ENCODE measurements around the gene NBEA. TPM values are rescaled to one million over a fixed set of nuclear protein-coding genes. Genes with fewer than 3 reads are reported as not detected.
"Not testable (repeated sequence)": the region's sequence is repeated elsewhere in the genome, so short reads cannot be mapped to it uniquely, and the experiment has no call there.

The NBEA gene
- total RNA-seq, 1 donor from 2014 or later: 37.1 TPM

DNA sequence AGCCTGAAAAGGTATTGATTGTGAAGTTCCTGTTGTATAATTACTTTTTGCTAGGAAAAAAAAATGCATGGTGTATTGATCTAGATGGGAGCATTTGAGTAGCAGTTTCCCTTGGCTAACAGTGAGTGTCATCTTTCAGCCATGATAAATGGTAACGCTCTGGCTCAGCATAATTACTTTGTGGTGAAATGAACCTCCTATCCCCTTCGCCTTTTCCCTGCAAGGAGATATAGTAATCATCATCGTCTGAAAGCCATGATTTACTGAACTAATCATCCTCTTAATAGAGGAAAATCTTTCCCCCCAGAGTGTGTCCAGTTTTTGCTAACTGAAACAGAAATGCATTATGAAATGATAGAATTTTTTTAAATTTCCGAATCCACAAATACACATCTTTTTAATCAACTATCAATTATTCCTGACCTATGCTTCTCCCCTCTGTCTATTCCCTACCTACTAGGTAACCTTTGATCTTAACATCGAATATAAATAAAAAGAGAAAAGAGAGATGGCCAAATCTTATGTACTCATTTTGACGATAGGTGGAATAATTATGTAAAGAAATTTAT, 445.7 kb downstream of the NBEA start:
- no peak for DNase-seq (ENCODE audit: low spot score)

DNA sequence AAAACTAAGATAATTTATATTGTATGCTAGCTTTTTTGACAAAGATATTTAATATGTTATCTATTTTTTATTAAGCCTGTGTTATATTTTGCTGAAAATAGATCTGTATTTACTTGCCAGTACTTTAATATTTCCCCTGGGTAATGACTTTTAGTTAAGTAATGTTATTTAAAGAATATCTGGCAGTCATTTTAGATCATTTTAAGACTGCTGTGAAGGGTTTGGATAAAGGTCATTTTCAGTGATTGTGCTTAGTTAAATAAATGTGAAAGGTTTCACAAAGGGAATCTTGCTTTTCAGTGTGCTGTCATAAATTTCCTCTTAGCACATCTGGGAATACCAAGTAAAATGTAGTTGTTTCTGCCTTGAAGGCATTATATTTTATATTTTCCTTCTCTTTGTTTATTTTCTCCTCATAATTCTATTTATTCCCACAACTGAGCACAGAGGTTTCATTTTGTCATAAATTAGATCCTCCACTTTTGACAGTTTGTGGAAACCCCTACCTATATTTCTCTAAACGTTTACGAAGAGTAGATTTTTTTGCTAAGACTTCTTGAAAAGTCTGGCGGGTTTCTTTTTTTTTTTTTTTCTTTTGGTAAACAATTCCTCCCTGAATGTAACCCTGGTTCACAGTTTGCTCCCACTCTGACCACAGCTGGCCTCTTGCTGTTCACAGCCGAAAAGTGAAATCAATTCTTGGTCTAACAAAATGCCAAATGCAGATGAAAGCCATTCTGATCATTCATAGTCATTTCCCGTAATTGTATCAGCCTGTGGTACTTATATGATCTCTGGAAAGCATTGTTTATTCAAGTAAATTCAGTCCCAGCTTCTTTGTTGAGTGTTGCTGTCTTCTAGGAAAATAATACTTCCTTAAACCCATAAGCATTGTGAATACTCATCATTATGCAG, 446.6 kb downstream of the NBEA start:
- no peak for DNase-seq (ENCODE audit: low spot score)

DNA sequence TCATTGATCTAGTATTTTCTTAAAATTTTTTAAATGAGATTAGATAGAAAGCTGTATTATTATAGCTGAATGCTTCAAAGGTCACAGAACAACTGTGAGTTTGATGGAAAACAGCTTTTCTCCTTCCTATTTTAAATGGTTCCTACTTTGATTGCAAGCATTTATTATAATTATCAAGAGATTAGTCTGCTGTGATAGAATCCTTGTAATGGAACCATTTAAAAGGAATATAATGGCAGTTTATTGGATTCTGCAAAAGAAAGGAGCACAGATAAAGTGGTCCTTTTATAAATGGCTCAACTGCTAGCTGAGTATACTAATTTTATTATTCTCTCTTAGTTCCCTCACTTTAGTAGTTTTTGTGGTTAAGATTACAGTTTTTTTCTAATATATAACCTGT, 447.5 kb downstream of the NBEA start:
- no peak for DNase-seq (ENCODE audit: low spot score)

DNA sequence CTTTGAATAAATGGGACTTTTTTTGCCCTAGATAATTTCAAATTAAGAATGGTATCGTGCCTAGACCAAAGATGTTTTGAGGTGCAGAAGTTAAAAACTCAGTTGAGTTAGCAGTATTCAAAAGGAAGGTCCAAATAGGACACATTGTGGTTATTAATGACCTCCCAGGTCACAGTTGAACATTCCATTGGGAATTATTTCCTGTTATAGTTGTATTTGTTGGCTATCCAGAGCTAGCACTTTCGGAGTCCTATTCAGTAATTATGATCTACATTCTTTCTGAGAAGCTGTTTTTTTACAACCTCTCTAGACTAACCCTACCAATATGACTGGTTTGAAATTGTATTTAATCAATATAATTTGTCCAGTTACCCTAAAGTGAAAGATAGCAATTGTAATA, 450.7 kb downstream of the NBEA start:
- no peak for DNase-seq (ENCODE audit: low spot score)

DNA sequence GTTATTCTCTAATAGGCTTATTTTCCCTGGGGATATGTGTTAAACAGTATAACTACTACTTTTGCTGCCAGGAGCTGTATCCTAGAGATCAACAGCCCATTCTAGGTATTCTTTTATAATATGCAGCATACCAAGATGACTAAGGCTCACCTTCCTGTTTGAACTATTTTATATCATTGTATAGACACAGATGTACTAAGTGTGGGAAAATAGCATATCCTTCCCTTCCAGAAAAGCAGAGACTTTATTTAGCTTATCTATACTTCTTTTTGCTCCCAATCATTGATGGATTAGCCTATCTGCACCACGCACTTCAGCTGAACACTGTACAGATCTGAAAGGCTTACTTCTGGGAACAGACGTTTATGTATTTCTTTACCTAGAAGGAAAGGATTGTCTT, 451.8 kb downstream of the NBEA start:
- no peak for DNase-seq (ENCODE audit: low spot score)

DNA sequence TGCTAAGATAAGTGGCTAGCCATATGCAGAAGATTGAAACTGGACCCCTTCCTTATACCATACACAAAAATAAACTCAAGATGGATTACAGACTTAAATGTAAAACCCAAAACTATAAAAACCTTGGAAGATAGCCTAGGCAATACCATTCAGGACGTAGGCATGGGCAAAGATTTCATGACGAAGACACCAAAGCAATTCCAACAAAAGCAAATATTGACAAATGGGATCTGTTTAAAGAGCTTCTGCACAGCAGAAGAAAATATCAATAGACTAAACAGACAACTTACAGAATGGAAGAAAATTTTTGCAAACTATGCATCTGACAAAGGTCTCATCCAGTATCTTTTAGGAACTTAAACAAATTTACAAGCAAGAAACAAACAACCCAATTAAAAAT, 466.2 kb downstream of the NBEA start:
- DNase-seq (ENCODE audit: low spot score): not testable (repeated sequence)

DNA sequence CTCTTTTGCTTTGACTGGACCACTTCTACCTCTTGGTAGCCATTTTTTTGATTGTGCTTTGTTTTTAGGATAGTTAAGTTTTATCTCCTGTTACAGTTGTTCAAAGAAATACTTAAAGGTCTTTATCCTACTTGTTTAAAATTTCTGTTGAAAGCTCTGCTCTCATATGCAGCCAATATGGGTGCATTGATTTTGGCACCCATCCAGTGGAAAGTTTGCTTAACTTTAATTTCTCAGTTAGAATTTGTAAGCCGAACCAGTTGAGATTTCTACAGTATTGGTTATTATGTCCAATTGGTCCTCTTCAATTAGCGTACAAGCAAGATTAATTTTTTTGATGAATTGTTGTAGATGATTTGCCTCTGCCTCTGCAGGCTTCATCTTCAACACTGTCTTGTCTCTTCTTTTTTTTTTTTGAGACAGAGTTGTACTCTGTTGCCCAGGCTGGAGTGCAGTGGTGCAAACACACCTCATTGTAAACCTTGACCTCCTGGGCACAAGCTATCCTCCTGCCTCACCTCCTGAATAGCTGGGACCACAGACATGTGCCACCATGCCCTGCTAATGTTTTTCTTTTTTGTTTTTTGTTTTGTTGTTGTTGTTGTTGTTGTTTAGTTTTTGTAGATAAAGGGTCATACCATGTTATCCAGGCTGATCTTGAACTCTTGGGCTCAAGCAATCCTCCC, 469.1 kb downstream of the NBEA start:
- DNase-seq (ENCODE audit: low spot score): no peak

DNA sequence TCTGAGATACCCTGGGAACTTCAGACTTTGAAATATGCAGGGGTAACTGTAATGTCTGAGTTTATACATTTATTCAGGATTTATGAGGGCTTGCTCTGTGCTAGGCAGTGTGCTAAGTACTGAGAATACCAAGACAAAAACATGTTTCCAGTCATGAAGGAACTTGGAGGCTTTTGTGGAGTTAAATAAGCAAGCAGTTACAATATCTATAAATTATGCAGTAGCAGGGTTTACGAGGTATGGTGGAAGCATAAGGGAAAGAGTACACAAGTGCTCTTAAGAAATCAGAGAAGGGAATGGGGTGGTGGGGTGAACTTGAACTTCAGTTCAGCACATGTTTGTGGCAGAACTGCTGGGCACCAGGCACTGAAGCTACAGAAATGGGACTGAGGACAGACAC, 506.4 kb downstream of the NBEA start:
- DNase-seq (ENCODE audit: low spot score): peak; percentile 36

DNA sequence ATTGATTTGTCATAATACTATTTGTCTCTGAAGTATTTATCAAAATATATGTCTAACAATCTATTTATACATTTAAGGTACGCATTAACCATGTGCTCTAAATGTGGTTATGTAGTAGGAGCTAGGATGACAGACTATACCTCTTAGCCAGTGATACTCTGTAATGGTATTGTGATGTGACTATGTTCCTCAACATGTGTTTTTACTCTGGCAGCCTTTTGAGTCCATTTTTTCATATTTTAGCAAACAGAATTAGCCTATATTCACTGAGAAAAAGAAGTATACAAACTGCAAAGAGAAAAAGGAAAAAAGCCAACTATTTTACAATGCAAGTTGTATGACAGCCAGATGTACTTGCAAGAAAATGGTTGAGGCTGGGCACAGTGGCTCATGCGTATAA, 507.8 kb downstream of the NBEA start:
- no peak for DNase-seq (ENCODE audit: low spot score)

DNA sequence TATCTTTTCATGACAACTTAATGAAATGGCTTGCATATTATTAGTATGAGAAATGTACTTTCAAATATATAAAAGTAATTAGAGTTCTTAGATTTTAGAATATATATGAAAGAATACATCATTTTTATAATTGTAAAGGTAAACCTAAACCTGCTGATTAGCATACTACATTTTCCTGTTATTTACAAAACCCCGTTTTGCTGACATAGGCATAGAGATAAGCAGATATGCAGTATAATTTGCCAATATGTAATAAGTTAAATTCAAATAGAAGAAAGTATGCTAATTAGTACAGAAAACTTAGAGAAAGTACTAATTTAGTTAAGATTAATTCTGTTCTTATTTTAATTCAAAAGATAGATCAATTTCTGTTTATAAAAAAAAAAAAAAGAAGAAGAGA, 513.0 kb downstream of the NBEA start:
- no peak for DNase-seq (ENCODE audit: low spot score)

DNA sequence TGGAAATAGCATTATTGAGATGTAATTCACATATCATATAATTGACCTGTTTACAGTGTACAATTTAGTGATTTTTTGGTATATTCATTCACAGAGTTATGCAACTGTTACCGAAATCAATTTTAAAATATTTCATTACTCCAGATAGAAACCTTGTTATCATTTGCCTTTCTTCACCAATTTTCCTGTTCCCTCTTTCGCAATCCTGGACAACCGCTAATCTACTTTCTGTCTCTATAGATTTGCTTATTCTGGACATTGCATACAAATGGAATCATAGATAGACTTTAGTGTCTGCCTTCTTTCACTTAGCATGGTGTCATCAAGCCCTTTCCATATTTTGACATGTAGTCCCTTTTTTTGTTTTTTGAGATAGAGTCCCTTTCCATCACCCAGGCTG, 515.2 kb downstream of the NBEA start:
- DNase-seq (ENCODE audit: low spot score): no peak

DNA sequence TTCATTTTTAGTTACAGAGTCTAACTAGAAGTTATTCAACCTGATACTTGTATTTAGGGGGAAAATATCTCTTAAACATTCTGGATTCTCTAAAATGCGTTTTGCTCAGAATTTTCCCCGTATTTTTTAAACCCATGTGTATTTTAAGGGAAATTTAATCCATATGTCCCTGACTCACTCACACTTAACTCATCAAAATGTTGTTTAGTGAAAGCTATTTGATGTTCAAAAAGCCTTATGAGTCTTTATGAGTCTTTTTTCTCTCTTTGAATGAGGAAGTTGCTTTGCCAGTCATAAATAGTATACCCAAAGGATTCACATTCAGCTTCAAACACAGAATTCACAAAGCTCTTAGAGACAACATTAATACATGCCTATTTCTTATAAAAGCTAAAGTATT, 518.0 kb downstream of the NBEA start:
- DNase-seq (ENCODE audit: low spot score): no peak

DNA sequence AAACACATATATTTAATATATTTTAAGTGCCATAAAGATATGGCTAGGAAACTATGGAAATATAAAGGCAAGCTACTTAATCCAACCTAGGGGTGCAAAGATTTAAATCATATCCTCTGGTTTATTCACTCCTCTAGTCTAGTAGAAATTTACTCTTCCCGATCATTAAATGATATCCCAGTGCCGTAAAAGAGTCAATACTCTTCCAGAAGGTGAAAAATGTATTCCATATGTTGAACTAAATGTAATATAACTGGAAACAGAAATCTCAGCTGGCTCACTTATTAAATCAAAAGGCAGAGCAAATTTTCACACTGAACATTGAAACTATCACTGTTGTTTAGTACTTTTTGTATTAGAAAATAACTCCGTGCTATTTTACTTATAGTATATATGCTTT, 523.3 kb downstream of the NBEA start:
- DNase-seq (ENCODE audit: low spot score): no peak

DNA sequence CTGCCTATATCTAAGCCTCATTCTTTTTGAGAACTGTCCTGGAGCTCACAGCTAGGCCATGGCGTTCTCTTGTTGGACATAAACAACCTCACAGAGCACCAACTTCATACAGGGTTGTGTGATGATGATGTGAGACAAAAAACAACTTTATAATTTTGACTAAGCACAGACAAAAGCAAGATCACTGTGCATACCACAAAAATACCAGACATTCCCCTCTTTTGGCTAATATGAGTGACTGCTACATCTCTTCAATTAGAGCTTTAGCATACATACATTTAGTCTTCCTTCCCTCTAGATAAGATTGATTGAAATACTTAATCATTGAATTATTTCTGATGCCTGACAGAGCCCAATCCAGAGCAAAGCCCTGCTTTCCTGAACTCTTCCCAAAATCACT, 526.1 kb downstream of the NBEA start:
- DNase-seq (ENCODE audit: low spot score): no peak

DNA sequence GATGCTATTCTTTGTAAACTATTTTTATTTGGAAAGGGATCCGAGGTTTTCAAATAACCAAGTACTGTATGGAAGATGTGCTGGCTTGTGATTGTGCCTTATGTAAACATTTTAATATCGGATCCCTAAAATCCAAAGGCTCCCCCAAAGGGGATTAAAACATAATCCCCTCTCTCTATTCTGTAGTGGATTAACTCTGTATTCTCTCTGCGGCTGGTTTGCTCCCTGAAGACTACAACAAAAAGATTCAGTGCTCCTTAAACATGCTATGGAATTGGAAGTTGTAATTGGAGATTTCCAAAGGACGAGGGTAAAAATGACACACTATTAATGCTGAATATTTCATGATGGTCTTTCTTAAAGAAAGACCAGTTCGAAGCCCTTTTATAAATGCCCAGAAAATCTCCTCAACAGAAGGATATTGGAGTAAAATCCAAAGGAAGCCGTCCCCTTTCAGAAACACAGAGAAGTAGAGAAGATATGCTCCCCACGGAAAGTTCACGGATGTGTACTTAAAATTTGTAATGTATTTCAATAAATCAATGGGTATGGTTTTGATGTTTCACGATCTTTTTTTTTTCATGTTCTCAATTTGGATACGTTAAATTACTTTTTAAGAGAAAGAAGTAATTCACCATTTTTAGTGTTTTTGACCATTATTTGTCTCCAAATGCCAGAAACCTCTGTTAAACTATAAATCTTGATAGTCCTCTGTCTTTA, 527.9 kb downstream of the NBEA start:
- no peak for DNase-seq (ENCODE audit: low spot score)

DNA sequence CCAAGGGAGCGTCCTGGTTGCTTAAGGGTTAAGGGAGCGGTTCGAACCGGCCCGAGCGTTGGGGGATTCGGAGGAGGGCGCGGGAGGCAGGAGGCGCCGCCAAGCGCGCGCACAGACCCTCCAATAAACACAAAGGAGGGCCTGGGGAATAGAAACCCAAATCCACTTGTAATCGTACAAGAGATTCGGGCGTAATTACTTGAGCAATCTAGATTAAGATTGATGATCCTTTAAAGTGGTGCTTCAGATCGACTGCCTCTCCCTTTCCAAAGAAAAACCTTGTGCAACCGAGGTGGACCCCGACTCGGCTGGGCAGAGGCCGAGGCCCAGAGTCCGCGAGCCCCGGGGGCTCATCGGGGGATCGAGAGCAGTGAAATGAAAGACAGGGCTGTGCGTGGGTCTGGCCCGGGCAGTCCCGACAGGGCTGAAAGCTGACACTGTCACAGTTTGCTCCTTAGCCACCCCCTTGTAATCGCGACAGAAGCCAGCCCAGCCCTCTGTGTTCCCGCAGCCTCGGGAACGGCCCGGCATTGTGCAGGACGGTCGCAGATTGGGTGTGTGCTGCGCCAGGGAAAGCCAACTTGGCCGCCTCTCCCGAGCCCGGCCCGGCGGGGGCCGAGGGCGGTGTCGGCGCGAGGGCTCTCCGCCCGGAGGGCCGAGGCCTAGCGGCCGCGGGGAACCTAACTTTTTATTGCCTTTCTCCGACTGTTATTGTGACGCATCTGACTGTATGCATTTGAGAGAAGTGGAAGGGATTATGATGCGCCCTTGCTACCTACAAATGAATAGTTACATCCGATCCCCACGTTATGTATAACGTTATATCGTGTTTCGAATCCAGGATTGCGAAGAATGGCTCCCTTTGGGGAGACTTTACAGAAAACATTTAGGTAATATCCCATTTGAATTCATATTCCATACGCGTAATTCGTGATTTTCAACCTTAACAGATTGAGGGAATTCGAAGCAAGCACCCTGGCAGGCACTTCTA, 528.9 kb downstream of the NBEA start:
- DNase-seq (ENCODE audit: low spot score): peak; percentile 41

DNA sequence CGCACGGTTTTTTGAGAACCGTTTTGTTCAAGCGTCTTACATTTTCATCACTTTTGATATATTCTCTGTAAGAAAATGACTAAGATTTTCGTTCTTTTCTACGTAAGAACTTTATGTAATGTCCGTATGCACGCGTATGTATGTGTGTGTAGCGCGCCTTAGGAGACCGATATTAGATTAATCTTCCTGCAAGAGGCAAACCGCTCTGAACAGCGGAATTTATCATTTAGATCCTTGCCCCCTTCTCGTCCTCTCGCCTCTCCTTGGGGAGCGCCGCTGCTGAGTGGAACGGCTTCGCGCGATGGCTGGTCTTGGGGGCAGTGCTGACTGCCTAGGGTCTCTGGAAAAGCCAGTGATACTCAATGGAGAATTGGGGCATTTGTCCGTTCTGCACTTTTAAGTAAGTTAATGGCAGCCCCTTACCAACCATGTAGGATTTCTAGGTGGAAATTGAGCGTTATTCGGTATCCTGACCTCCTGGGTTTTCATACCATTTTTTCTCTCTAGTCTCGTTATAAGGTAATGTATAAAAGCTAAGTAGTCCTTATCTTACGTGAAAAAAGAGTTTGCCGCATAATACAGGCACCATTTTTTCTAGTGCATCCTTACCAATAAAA, 529.7 kb downstream of the NBEA start:
- no peak for DNase-seq (ENCODE audit: low spot score)

DNA sequence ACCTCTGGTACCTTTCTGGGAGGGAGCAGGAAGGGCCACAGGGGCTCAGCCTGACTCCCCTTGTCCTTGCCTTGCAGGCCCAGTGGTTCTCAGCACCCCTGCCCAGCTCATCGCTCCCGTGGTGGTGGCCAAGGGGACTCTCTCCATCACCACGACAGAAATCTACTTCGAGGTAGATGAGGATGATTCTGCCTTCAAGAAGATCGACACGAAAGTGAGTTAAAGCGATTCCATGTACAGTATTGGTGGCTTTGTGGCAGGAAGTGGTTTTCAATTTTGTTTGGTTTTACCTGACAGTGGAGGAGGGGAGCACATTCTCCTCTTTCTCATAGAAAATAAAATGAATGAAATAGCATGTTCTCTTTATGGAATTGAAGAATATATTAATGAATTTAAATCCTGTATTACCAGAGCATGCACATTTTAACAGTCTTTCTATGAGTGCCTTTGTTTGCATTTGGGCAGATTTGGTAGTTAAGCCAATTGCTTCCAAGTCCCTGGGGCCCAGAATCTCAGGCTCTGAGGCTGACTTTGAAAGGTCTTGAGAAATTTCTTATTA, 530.3 kb downstream of the NBEA start:
- DNase-seq (ENCODE audit: low spot score): no peak

DNA sequence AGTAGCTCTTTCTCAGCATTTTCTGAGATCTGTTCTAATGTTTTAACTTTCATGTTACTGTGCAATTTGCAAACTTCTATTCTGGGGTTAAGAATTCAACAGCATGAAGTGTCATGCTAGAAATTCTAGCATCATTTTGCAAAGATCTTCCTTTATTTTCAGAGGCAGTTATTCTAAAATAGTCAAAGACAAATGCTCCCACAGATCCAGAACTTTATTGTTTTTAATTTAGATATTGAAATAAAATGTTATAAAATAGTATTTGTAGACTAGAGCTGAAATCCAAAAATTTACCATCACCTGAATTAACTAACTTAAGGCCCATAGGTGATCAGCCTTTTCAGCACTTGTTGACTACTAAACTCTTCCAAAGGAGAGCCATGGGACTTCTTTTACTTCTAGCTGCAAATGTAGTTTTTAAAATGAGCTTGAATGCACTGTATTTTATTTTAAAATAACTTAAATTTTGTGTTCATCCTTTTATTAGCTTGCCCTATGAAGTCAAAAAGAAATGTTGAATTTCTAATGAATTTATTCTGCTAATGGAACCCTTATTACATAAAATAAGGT, 531.2 kb downstream of the NBEA start:
- DNase-seq (ENCODE audit: low spot score): no peak

DNA sequence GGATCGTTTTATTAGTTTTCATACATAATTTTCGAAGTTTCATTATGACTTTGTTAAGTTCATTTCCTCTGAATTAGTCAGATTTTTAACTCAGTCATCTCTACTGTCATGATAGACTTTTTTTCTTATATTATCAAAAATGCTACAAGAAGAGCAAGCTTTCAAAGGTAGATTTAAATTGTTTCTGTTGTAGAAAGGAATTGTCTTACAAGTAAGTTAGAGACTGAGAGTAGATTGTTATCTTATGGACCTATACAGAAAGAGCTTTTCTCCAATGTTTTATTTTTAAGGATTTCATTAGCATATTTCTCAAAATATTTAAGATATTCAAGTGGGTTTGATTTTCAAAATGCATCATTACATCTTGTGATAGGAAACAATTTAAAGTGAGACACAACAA, 531.7 kb downstream of the NBEA start:
- DNase-seq (ENCODE audit: low spot score): no peak

All from umbilical cord (tissue), 2 donors.